WI38 (cell line): Measurements from ENCODE around the gene HACD1.

Experiments used
- H3K4me3 ChIP-seq: 2 replicates; pipeline ENCODE4 v1.5.1; 2011; ENCODE audit warnings: low read depth, mild to moderate bottlenecking, control low read depth, low read length
- CTCF ChIP-seq: IDR thresholded peaks from 2 replicates; pipeline ENCODE4 v1.5.1; 2012; ENCODE audit warnings: low read depth, mild to moderate bottlenecking, control low read depth, low read length

Gene HACD1

GRCh38 chr10:17578603-17579002 lies 38.6 kb downstream of the HACD1 start:
- no peak for TF ChIP-seq CTCF
- no peak overlapping the region for H3K4me3 ChIP-seq

GRCh38 chr10:17576768-17577167 lies 40.4 kb downstream of the HACD1 start:
- no peak for TF ChIP-seq CTCF
- no peak overlapping the region for H3K4me3 ChIP-seq

GRCh38 chr10:17564911-17565310 lies 52.3 kb downstream of the HACD1 start:
- TF ChIP-seq CTCF = no peak
- H3K4me3 ChIP-seq = no peak overlapping the region

DNA sequence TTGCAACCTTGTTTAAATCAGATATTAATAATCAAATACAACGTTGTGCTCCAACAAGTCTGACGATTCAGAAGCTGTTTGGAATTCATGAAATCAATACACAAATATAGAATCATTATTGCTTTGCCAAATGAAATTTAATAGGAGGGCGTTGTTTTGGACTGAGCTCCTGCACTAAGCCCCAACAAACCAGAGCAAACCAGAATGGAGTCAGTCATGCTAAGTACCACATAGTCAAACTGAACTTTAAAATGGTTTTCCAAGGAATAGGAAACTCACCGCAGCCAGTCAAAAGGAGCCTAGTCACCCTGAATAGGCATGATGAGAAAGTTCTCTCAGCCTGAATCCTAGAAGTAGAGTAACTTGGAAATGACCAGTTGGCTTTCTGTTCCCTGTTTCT lies 53.7 kb downstream of the HACD1 start:
- H3K4me3 ChIP-seq = no peak overlapping the region
- no peak for TF ChIP-seq CTCF

- no peak overlapping the region for H3K4me3 ChIP-seq
- no peak for TF ChIP-seq CTCF
Observed at GRCh38 chr10:17562614-17563013, 54.6 kb downstream of the HACD1 start.

DNA sequence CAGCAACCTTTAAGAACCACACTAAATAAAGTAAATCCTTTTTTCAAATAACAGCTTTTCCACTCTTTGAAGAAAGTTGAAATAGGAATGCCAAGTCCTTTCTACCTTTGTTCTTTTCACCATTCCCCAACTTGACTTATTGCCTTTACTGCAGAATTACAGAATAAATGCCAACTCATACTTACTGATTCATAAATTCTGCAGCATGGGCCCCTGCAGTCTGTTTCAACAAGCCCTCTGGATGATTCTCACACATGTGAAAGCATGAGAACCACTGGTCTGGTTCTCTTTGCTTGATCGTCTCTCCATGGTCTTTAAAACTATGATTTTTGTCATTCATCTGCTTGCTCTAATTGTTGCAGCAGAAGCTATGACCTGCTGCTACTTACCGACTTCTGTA lies 56.1 kb downstream of the HACD1 start:
- no peak for TF ChIP-seq CTCF
- no peak overlapping the region for H3K4me3 ChIP-seq

DNA sequence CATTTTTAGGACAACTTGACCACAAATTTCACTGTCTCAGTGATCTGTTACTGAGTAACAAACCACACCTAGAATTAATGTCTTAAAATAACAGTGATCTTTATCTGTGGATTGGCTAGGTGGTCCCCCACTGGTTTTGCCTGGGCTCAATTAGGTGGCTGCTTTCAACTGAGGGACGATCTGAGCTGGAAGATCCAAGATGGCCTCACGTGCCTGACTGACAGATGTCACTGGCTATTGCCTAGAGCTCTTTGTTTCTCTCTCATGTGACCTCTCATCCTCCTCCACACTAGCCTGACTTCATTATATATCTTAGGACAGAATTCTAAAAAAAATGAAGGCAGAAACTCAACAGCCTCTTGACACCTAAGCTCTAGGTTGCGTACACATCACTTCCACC lies 59.7 kb downstream of the HACD1 start:
- TF ChIP-seq CTCF = no peak
- no peak overlapping the region for H3K4me3 ChIP-seq
